Measurements from ENCODE around the gene TTC39A. TPM values are rescaled to one million over a fixed set of nuclear protein-coding genes. Genes with fewer than 3 reads are reported as not detected.

The TTC39A gene
- total and polyA plus RNA-seq, 2 of the 13 experiments (the other 11 are each of a cell fraction or from before 2014, with no cell fraction given): 0.33 to 1.5 TPM

DNA sequence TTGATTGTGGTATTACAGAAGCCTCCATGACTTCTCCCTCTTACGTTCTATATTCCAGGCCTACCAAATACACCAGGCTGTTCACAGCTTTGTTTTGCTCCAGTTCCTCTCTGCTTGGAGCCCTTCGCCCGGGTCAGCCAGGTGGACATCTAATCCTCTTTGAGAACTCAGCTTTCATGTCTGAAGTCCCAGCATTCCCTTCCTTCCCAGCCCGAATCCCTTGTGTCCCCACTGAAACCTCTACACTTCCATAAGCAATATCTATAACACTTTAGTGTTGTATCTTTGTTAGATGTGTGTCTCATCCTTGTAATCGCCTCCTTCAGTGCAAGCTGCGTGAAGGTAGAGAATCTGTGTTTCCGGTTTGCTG lies 92.3 kb downstream of the TTC39A start (continued):
- 0 out of 2 replicates have a peak, but pooled peaks have one; percentile 11 for TF ChIP-seq SALL1 (CRISPR knock-in tag; IDR thresholded peaks at IDR 0.05)

DNA sequence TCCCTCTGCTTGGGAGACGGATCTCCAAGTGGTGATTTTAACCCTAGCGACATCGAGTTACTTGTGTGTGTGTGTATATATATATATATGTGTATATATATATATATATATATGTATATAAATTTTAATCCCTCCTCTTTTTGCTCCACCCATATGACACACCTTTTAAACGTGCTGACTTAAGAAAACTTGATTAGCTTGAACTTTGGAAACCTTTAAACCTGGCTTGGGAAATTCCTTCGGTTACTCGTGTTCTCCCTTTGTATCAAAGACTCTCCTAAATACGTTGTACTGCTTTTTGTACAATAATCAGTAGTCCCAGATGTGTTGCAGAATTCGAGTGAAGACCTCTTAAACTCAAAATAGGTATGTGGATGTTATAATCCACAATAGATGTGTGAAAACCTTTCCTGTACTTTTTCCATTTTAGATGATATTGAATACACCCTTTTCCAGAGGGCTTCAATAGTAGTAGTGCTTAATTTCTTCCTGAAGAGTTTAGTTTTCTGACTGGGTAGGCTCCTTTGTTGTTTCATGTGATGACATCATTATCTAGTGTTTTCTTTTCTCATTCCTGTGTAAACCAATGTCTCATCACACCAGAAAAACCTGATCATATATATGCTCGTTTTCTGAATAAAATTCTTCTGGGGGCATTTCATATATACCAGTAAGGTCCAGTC lies 92.9 kb downstream of the TTC39A start:
- no peak for ATAC-seq
- Histone ChIP-seq H3K27ac (ENCODE audit: extremely low read length, insufficient read depth, low read length) (peak overlapping the region; percentile 76), H3K36me3 (replicated peaks in 1 of 2; ENCODE audit: control insufficient read depth in 1 of 2, insufficient read depth in 2 of 2, low read length in 2 of 2) (no peaks in the 10 kb centered on the region), H3K9me3 (ENCODE audit: low read length) (no peaks in the 10 kb centered on the region), H4K20me1 (ENCODE audit: insufficient read depth, low read length) (peaks cover 28% of the 10 kb centered on the region), H3K27me3 (ENCODE audit: control insufficient read depth in 1 of 2, insufficient read depth in 2 of 2, low read length in 2 of 2) (peaks cover 1 to 3% of the 10 kb centered on the region in 2 experiments; a peak in 1 of 5 replicates), H3K4me2 (ENCODE audit: low read depth, low read length) (peak overlapping the region; percentile 89), H3K9ac (ENCODE audit: insufficient read depth, low read depth, low read length) (peak overlapping the region; percentile 98), H3K4me1 (ENCODE audit: insufficient read depth, low read length) (peaks cover 60% of the 10 kb centered on the region), H3K4me3 (replicated peaks in 1 of 3; ENCODE audit: insufficient read depth in 1 of 3, low read depth in 2 of 3, low read length in 3 of 3) (peak overlapping the region; percentile 93 to 100 (median 99)), H2AFZ (ENCODE audit: low read length) (no peak overlapping the region), H3K79me2 (ENCODE audit: insufficient read depth, low read length) (peaks cover 61% of the 10 kb centered on the region)
- TF ChIP-seq CREB1 (IDR thresholded peaks at IDR 0.05): 0 out of 2 replicates have a peak, but pooled peaks have one; percentile 35
- 0 out of 2 replicates have a peak, but pooled peaks have one; percentile 50 for TF ChIP-seq CREB1 (CRISPR knock-in tag; IDR thresholded peaks at IDR 0.05)
- no peak for TF ChIP-seq ZNF572 (CRISPR knock-in tag; IDR thresholded peaks at IDR 0.05)
- TF ChIP-seq ATF7 (IDR thresholded peaks at IDR 0.05): peak; percentile 95
- TF ChIP-seq ATF7 (CRISPR knock-in tag; IDR thresholded peaks at IDR 0.05): no peak
- FAIRE-seq: no peak
- BruUV-seq (replicated peaks): TSS peak; percentile 58
- ChIA-PET CTCF (ENCODE audit: low intra/inter-chr PET ratio, low total read pairs) (no interaction called here), POLR2A (interaction anchor here (0.6 kb wide), 1 partner anchor 22 kb away, joined by 3 read pairs; no protein-coding TSS in a partner anchor)
- in situ Hi-C loops (cut with HindIII; ENCODE audit: extremely low pct_ligation_motif_present, low pct_unique_long_range_greater_than_20kb) (no loop called here), intact Hi-C loops (cut with micrococcal nuclease; ENCODE audit: unreplicated experiment) (no loop called here)
- DNase-seq (ENCODE audit: low spot score): no peak
- WGBS (ENCODE audit: low lambda C conversion rate): 2% methylated on average over 9 of the region's 9 CpGs

Other genes starting within 250 kb of the TTC39A start
- not detected in 2 replicates for gene C1orf185, start 228.3 kb downstream of the TTC39A start, total RNA-seq (2016; rRNA removed; fragmentation: Illumina TruSeq; extraction: Trizol)
- gene C1orf185, start 228.3 kb downstream of the TTC39A start, polyA plus RNA-seq (2011; rRNA removed): not detected in 2 replicates
- gene RNF11, start 94.3 kb downstream of the TTC39A start, total RNA-seq (2016; rRNA removed; fragmentation: Illumina TruSeq; extraction: Trizol): 41.2 and 49.0 TPM in 2 replicates
- 41.1 and 48.8 TPM in 2 replicates for gene RNF11, start 94.3 kb downstream of the TTC39A start, polyA plus RNA-seq (2011; rRNA removed)
- gene EPS15, start 188.7 kb upstream of the TTC39A start, total RNA-seq (2016; rRNA removed; fragmentation: Illumina TruSeq; extraction: Trizol): 19.3 and 33.6 TPM in 2 replicates
- 13.5 and 14.3 TPM in 2 replicates for gene EPS15, start 188.7 kb upstream of the TTC39A start, polyA plus RNA-seq (2011; rRNA removed)